AG09319 (cell line): ENCODE measurements around the gene LDB3.

Experiments used
- DNase-seq: peaks from one replicate; pipeline ENCODE4 v3.0.0-alpha.2; 2010; ENCODE audit warnings: low read depth; ENCODE audit errors: extremely low read depth
- TF ChIP-seq, protein P1 (sequence below): IDR thresholded peaks from 2 replicates; pipeline ENCODE4 v1.5.1; 2011; ENCODE audit warnings: low read depth, mild to moderate bottlenecking, inconsistent platforms, low read length, moderate library complexity

The LDB3 gene

DNA sequence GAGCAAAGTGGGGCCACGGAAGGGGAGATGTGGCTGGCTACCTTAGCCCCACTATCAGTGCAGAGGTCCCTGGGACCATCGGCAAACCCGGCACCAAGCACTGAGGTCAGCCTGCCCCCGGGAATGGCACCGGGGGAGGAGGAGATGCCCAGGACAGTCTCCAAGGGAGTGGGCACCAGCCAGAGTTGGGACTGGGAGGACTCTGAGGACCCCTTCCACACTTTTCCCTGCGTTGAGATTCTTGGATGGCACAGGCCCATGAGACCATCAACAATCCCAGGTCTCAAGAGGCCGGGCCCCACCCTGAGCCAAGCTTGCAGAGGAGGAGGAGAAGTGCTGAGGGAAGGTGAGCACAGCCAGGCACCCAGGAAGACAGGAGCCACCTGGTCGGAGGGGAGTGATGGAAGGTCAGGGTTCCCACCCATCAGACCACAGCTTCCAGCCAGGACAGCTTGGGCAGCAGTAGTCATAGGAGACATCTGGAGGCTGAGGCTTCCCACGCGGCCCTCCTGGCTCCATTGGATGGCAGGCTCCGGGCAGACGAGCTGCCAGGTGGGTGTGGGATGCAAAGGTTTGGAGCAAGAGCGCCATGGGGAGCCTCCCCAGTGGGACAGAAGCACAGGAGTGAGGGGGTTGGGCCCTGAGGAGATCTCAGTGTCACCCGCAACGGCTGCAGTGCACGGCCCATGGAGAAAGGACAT lies 16.5 kb upstream of the LDB3 start:
- DNase-seq, result no peak
- TF ChIP-seq, protein P1, sequence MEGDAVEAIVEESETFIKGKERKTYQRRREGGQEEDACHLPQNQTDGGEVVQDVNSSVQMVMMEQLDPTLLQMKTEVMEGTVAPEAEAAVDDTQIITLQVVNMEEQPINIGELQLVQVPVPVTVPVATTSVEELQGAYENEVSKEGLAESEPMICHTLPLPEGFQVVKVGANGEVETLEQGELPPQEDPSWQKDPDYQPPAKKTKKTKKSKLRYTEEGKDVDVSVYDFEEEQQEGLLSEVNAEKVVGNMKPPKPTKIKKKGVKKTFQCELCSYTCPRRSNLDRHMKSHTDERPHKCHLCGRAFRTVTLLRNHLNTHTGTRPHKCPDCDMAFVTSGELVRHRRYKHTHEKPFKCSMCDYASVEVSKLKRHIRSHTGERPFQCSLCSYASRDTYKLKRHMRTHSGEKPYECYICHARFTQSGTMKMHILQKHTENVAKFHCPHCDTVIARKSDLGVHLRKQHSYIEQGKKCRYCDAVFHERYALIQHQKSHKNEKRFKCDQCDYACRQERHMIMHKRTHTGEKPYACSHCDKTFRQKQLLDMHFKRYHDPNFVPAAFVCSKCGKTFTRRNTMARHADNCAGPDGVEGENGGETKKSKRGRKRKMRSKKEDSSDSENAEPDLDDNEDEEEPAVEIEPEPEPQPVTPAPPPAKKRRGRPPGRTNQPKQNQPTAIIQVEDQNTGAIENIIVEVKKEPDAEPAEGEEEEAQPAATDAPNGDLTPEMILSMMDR, result no peak

DNA sequence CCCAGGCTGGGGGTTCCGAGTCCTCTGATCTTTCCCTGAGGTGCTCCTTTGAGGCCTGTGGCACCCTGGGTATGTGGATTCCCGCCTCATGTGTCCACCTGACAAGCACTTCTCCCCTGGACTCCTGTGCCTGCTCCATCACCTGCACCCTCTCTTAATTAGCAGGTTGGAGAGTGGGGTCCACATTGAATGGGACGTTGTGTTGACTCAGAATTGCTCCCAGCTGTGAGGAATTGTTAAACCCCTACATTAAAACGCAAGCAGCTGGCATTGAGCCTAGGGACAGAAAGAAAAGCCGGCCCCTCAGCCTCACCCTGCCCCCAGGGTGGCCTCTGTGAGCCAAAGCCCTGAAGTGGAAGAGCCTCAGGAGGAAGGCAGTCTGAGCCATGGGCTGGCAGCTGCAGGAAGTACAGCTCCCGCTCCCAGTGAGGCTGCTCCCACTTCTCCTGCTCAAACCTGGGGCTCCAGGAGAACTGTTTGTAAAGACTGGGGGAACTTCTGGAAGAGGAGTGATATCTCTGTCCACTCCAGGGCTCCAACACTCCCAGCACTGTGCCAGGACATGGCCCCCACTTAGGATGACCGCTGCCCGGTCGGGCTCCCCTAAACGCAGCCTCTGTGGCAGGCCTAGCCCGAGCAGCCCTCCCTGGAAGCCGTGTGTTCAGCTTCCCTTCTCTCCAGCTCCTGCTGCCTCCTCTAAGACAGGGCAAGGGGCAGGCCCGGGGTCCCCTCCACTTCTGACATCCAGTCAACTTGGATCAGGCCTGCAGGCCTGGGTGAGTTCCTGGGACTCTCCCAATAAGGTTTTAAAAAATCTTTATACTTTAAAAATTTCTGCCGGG lies 15.7 kb upstream of the LDB3 start:
- no peak for DNase-seq
- TF ChIP-seq, protein P1, result no peak

- no peak for DNase-seq
- TF ChIP-seq, protein P1, result no peak
Measured at GRCh38 chr10:86653379-86653778, 14.9 kb upstream of the LDB3 start.

DNA sequence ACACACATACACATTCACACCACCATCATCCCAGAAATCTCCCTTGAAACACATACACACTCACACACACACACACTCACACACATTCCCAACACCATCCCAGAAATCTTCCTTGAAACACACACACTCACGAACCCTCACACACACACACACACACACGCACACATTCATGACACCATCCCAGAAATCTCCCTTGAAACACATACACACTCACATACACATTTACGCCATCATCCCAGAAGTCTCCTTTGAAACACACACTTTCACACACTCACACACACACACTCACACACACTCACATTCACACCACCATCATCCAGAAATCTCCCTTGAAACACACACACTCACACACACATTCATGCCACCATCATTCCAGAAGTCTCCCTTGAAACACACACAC lies 14.3 kb upstream of the LDB3 start:
- DNase-seq, result no peak
- TF ChIP-seq, protein P1, result no peak

DNA sequence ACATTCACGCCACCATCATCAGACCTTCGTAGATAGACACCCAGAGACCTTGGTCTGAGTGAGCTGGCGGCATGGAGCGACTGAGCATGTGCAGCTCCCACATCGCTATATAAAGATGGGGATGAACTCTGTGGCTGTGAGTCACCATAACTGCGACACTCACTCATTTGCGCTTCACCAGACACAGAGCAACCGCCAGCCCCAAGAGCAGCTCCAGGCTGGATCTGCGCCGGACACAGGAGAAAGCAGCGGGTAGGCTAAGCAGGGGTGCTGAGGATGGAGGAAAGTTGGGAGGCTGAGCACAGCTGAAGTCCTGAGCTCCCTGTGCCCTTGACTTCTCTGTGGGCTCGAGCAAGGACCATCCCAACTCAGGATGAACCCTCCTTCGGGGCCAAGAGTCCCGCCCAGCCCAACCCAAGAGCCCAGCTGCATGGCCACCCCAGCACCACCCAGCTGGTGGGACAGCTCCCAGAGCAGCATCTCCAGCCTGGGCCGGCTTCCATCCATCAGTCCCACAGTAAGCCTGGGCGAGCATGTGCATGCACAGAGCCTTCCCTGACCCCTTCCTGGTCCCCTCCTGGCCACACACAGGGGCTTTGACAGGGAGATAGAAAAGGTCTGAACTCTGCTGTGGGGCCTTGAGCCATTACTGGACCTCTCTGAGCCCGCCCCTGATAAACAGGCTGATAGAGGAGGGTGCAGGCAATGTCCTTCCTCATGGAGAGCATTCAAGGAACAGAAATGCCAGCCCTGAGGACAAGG lies 13.7 kb upstream of the LDB3 start, which contains the start of gene OPN4:
OPN4 (plus strand) TSS at position 137 of the 762 bp plus-strand sequence; CDS start at position 374, 237 bp downstream.
- no peak for DNase-seq
- TF ChIP-seq, protein P1, result no peak

DNA sequence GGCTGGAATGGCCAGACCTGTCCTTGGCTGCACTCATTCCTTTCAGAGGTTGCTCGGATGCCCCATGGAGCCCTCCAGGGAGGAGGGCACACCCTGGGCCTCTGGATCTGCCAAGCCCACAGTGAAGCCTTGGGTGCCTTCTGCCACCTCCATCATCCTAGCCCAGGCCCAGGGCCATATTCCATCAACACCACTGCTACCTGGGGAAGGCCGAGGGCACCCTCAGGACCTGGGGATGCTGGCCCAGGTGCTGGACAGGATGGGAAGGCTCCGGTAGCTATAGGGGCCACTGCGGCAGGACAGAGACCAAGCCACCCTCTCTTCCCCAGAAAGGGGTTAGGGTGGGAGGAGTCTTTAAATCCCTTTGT lies 13.2 kb upstream of the LDB3 start:
- no peak for DNase-seq
- TF ChIP-seq, protein P1, result no peak
